T follicular helper cell (primary cell): ENCODE measurements around the gene FSIP1.

Experiments
- DNase-seq: peaks from one replicate; pipeline ENCODE4 v3.0.0-alpha.2; 2020; ENCODE audit warnings: low read depth

Gene FSIP1

GRCh38 chr15:39645138-39645975 is 137.3 kb downstream of the FSIP1 start:
- no peak for DNase-seq

DNA sequence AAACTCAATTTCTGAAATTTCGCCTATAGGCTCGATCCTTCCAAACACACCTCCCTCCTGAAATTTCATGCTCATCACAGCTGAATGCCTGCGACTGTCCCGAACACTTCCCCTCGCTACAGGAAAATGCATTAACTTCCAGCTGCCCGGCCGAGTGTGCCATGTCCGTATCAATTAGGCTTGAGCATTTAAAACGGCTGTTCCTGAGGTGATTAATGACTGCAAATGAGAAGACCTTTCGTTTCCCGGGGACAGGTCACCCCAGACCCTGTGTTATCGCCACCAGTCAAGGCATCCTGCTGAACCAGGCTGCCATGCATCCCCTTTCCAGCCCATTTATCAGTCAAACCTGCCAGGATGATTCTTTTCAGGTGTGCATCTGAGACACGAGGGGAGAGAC is 138.5 kb downstream of the FSIP1 start:
- no peak for DNase-seq

- no peak for DNase-seq
These were observed 138.9 kb downstream of the FSIP1 start for GRCh38 chr15:39643727-39644126.

DNA sequence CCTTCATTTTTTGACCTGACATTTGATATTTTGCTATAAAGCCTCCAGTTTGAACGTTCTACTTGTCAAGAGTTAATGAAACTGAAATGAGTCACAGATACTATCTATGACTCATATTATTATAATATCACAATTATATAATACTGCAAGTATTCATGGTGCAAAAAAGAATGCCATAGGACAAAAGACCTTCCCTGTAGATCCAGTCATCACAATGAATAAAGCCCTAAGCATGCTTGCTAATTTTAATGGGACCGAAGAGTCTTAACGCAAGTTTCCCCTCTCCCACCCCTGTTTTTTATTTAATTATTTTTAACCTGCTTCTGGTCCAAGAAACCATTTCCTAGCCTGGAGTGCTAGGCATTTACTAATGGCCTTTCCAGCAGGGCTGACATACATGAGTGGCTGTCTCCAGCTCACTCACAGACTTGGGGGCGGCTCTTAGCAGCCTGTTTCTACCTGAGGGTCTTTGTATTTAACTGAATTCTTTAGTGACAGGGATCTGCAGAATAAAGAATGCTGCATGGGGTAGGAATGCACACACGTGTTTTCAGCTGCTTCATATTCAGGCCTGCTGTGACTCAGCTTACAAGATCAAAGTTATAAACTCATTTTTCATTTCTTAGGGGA is 140.5 kb downstream of the FSIP1 start:
- DNase-seq = no peak

- no peak for DNase-seq
These were observed 141.3 kb downstream of the FSIP1 start for GRCh38 chr15:39641191-39641889.

GRCh38 chr15:39640665-39641064 is 142.0 kb downstream of the FSIP1 start:
- no peak for DNase-seq

DNA sequence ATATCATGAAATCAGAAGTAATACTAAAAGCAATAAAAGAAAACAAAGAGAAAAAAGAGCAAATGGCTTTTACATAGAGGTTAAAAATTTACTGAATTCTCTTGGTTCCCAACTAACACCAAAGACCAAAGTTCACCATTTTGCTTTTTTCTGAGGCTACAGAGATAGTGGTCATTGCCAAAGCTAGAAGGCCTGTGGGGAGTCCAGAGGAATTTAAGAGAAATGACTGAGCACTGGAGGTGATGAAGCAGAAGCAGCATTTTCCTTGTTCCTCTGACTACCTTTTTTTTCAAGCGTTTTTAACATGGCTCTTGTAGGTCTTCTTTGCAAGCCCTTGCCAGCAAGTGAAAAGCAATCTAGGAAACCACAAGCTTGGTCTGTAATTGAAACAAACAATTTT is 143.6 kb downstream of the FSIP1 start:
- no peak for DNase-seq

DNA sequence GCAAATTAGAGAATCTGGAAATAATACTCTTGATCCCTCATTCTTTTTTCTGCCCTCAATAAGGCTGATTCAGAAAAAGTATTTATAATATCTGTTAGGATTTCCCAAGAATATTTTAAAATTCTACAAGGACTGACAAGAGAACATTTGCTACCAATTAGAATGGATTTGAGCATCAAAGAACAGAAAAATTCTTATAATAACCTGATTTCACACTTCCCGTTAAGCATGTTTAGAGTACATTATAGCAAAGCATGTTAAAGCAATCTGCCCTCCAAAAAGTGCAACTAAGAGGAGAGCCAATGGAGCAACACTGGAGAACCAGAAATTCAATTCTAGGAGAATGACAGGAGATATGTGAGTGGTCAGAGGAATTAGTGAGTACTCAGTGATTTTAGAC is 144.6 kb downstream of the FSIP1 start:
- no peak for DNase-seq

- no peak for DNase-seq
These were observed 151.3 kb downstream of the FSIP1 start for GRCh38 chr15:39631357-39631756.

- no peak for DNase-seq
These were observed 152.7 kb downstream of the FSIP1 start for GRCh38 chr15:39629906-39630305.

DNA sequence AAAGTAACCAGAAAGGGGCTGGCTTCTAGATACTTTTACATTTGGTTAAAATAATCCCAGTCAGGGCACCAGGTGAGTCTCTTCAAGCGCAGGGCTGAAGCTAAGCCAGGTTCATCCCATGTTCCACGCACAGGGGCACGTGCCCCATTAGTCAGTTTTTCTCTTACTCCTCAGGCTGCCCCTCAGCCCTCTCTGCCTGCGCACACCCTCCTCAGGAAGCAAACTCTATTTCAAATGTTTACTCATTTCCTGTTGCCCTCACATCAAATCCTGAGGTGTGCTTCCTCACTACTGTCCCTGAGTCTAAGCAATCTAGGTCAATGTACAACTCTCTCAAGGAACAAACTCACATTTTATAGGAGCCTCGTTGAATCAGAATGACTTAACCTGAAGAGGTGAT is 153.3 kb downstream of the FSIP1 start:
- peak; percentile 42 for DNase-seq

DNA sequence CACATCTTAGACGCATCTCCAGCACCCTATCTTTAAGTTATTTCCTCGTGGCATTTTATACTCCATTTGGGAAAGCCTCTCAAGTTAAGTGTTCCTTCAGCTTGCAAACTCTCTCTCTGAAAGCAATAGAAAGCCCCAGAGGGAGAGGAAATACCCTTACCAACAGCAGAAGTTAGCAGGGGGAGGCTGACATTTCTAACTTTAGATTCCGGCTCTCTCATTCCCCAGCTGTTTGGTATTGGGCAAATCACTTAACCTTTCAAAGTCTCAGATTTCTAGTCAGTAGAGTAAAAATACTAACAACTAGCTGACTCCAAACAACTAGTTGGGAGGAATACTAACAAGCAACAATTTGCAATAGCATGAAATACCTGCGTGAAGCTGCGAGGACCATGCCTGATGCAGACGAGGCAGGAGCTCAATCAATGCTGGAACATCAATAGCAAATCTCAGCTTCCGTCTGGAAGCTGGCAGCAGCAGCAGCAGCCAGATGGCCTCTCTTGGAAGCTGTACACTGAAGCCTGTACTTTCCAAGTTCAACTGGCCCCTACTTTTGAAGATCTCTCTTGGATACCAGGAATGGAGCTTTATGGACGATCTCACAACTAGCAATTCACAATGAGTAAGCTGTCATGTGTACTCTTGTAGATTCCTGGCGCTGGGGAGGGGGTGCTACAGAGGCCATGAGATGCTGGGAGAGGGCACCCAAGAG is 153.9 kb downstream of the FSIP1 start:
- DNase-seq = no peak

DNA sequence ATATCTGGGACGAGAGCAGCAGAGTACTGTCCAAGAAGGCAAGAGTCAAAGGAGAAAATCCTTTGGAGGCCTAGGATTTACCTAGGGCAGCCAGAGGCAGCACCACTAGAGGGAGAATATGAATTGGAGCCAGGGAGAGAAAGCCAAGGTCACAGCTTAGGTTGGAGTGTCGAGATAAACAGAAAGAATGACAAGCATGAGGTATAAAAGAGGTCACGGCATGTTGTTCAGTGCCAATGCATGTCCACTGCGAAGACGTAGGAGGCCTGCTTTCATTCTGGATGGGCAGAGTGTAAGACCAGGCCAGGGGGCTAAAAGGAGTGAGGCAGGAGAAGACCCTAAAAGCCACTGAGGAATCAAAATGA is 154.5 kb downstream of the FSIP1 start:
- no peak for DNase-seq

DNA sequence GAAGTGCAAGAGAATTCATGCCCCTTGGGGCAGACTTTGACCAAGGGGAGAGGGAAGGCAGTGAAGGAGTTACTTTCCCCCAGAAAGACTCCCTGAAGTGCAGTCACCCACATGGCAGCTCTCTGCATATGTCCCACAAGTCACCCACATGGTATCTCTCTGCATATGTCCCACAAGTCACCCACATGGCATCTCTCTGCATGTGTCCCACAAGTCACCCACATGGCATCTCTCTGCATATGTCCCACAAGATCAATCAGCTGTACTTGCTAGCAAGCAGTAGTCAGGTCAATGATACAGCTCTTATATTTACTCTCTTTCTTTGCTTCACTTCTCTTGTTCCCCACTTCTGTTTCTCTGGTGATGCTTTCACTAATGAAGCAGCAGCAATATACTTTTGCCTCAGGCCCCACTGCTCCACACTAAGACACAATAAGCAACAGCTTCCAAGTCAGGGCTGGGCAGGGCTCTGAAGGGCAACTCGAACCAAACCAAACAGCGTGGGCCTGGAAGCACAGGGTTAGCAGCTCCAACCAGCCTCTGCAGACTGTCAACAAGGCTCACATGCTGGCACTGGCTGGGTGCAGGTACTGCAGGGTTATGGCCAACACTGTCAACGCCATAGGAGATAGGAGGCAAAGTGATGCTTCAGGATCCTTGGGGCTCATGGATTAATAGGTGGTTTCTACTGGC is 155.0 kb downstream of the FSIP1 start:
- no peak for DNase-seq

GRCh38 chr15:39625856-39626255 is 156.8 kb downstream of the FSIP1 start:
- DNase-seq = no peak

- no peak for DNase-seq
These were observed 157.2 kb downstream of the FSIP1 start for GRCh38 chr15:39625451-39625850.

- peak; percentile 14 for DNase-seq
These were observed 157.8 kb downstream of the FSIP1 start for GRCh38 chr15:39624806-39625205.

GRCh38 chr15:39623529-39623931 is 159.1 kb downstream of the FSIP1 start:
- no peak for DNase-seq

DNA sequence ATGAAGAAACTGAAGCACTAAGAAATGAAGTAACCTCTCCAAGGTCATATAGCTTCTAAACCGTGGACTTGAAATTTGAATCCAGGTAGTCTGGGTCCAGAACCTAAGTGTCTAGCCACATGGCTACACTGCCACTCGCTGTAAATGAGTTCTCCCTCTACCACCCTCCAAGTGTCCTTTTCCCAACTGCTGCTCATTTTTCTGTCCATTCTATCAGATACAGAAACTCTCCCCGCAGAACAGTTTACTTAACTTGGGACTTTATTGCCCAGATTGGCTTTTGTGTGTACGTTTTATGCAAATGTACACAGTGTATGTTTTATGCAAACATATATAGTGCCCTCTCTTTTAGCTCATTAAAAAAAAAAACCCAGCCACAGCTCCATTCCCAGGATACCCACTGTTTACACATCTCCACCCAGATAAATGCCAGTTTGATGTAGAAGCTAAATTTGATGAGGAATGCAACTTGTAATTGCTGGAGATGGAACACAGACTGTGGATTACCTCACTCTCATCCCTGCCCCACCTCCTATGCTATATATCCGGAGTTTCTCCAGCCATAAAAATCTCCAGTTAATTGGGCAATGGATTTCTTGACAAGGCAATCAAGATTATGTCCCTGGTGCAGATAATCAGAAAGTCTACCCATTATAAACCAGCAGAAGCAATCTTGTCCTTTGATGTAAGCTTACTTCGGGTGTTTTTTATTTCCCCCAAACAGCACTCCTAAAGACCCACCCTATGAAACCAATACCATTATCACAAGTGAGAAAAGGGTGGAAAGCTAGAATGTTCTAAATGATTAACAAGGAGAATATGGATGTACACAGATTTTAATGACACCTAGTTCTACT is 159.8 kb downstream of the FSIP1 start:
- DNase-seq = no peak

DNA sequence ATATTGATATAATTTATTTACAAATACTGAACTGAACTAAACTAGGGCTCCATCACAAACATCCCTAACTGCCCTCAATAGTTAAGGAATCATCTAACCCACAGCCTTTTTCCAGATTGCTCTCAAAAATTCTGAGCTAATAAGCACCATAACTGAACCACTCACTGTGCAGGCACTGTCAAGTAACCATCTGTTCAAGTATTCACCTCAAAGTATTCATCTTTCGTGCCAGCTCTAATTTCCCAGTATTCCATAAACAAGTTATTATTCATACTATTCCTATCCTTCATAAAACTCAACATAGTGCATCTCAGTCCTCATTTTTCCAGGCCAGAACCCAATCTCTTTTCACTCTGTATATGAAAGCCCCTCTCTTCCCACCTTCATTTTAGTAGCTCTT is 160.7 kb downstream of the FSIP1 start:
- no peak for DNase-seq

DNA sequence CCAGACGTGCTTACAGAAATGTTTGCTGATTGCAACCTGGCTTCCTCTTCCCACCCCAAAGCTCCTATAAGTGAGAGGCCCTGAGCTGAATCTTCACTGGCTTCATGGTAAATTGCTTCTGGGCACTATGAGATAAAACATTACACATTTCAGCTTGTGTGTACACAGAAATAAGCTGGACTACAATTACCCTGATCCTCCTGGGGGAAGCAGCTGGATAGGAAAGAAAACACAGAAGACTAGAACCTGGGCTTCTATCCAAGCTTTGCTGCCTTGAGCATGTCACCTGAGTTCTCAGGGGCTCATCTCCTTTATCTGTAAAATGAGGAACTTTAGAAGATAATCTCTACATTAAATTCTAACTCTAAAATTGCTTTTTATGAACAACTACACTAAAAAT is 161.4 kb downstream of the FSIP1 start:
- no peak for DNase-seq
